ENCODE measurements around the gene BICC1.

DNA sequence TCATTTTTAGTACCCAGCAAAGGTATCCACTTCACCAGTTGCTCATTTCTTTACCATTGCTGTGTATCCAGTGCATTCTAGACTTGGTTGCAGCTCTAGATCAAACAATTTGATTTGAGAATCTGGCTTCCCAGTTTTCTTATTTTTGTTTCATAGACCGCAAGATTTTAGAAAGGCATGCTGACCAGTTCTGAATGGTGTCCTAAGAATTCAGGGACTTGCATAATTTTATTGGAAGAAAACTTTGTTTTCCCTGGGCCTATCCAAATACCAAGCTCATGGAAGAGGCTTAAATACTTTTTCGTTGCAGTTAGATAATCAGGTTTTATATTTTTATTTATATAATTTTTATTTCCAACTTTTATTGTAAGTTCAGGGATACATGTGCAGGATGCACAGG, 58.3 kb downstream of the BICC1 start:
- TF ChIP-seq, protein P1, sequence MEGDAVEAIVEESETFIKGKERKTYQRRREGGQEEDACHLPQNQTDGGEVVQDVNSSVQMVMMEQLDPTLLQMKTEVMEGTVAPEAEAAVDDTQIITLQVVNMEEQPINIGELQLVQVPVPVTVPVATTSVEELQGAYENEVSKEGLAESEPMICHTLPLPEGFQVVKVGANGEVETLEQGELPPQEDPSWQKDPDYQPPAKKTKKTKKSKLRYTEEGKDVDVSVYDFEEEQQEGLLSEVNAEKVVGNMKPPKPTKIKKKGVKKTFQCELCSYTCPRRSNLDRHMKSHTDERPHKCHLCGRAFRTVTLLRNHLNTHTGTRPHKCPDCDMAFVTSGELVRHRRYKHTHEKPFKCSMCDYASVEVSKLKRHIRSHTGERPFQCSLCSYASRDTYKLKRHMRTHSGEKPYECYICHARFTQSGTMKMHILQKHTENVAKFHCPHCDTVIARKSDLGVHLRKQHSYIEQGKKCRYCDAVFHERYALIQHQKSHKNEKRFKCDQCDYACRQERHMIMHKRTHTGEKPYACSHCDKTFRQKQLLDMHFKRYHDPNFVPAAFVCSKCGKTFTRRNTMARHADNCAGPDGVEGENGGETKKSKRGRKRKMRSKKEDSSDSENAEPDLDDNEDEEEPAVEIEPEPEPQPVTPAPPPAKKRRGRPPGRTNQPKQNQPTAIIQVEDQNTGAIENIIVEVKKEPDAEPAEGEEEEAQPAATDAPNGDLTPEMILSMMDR (IDR thresholded peaks at IDR 0.05), result no peak
- no peak for TF ChIP-seq POLR2A (IDR thresholded peaks at IDR 0.05)

Measured in thyroid gland (tissue), 4 donors.